SU-DHL-6 (cell line): Measurements from ENCODE around the gene GPR4.

Source experiments
- H2AFZ ChIP-seq: fragments of 200-600 bp; sonication (generic); 2 replicates; pipeline ENCODE4 v1.6.1; 2014; ENCODE audit warnings: low read depth, mild to moderate bottlenecking, moderate library complexity, mixed read lengths, antibody characterized with exemption, low read length; ENCODE audit not compliant: severe bottlenecking
- H3F3A ChIP-seq: fragments of 200-600 bp; shearing (Covaris generic); 2 replicates; pipeline ENCODE4 v1.6.0; 2016; ENCODE audit warnings: antibody characterized with exemption, mild to moderate bottlenecking; ENCODE audit not compliant: insufficient read depth
- H3K27ac ChIP-seq: fragments of 200-600 bp; sonication (generic); 2 replicates; pipeline ENCODE4 v1.5.1; 2016; ENCODE audit warnings: low read depth, mild to moderate bottlenecking, low read length, moderate library complexity, mixed read lengths
- H3K27me3 ChIP-seq: fragments of 200-600 bp; sonication (generic), shearing (Covaris generic); 2 replicates; pipeline ENCODE4 v1.6.0; 2014; ENCODE audit warnings: mild to moderate bottlenecking, low read length
- H3K36me3 ChIP-seq: fragments of 200-600 bp; sonication (generic); 2 replicates; pipeline ENCODE4 v1.6.1; 2014; ENCODE audit warnings: mild to moderate bottlenecking, low read length, mixed read lengths
- H3K4me2 ChIP-seq: fragments of 300-600, 200-600 bp; shearing (Covaris generic), sonication (generic); 2 replicates; pipeline ENCODE4 v1.6.0; 2014; ENCODE audit warnings: low read length, low read depth, mild to moderate bottlenecking; ENCODE audit not compliant: poor library complexity, severe bottlenecking
- H3K4me3 ChIP-seq: fragments of 200-600 bp; sonication (generic); 2 replicates; pipeline ENCODE4 v1.5.1; 2014; ENCODE audit warnings: antibody characterized with exemption, low read length, mild to moderate bottlenecking, mixed read lengths; ENCODE audit not compliant: insufficient read depth, poor library complexity, severe bottlenecking
- H3K79me2 ChIP-seq: fragments of 200-600 bp; sonication (generic); 2 replicates; pipeline ENCODE4 v1.6.1; 2014; ENCODE audit warnings: mild to moderate bottlenecking, low read length, moderate library complexity; ENCODE audit not compliant: insufficient read depth
- H3K9ac ChIP-seq: fragments of 200-600 bp; sonication (generic); 2 replicates; pipeline ENCODE4 v1.7.0; 2014; ENCODE audit warnings: mild to moderate bottlenecking, low read length
- H3K9me2 ChIP-seq: fragments of 200-600 bp; sonication (generic); replicated peaks from 2 replicates; pipeline ENCODE4 v1.6.1; 2014; ENCODE audit warnings: low read length; ENCODE audit not compliant: insufficient read depth
- H3K9me3 ChIP-seq: fragments of 200-600 bp; sonication (generic); 2 replicates; pipeline ENCODE4 v1.6.1; 2014; ENCODE audit warnings: low read length, mixed read lengths; ENCODE audit not compliant: insufficient read depth
- H4K20me1 ChIP-seq: fragments of 200-600 bp; sonication (generic); 2 replicates; pipeline ENCODE4 v1.6.1; 2014; ENCODE audit warnings: low read depth, mild to moderate bottlenecking, antibody characterized with exemption, low read length, moderate library complexity, mixed read lengths
- EZH2phosphoT487 ChIP-seq: fragments of 200-600 bp; sonication (generic), shearing (Covaris generic); conservative IDR thresholded peaks from 2 replicates; pipeline ENCODE4 v1.6.1; 2018; ENCODE audit warnings: mild to moderate bottlenecking, antibody characterized with exemption, low read length, moderate library complexity, mixed read lengths
- TF ChIP-seq, protein P1 (sequence below): fragments of 200-600 bp; sonication (generic); IDR thresholded peaks from one replicate; pipeline ENCODE4 v1.5.1; 2017; ENCODE audit warnings: antibody characterized with exemption, mild to moderate bottlenecking, low read length, moderate library complexity; ENCODE audit not compliant: insufficient read depth, poor library complexity, severe bottlenecking

Gene GPR4

DNA sequence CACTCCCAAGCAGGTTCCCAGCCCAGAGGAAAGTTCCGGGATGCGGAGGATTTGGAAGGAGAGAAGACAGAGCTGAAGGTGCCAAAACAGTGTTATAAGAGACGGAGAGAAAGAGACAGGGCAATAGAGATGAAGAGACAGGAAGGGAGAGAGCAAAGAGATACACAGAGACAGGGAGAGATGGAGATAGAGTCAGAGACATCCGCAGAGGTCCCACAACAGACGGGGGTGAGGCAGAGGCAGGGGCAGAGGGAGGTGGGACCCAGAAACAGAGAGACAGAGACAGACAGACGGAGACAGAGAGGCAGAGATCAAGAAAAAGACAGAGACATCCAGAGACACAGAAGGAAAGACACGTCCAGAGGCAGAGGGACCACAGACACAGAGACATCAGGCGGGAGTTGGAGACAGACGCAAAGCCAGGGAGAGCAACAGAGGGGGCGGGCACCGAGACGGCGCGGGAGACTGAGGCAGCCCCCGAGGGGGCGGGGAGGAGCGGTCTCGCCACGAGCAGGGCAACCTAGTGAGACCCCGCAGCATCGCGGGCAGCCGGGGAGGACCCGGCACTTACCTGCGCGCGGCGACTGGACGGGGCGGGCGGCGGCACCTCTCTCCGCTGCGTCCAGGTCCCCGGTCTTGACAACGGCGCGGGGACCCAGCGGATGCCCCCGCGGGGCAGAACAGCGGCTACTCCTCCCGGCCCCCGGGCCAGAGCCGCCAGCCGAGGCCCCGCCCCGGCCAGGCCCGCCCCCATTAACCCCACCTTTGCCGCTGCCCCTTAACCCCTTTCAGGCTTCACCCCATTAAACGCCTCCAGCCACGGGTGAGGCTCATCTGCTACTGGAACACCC is at the start of gene GPR4:
TSS of gene GPR4 (minus strand) at position 689 of the 851 bp plus-strand sequence. CDS start 10,346 bp downstream, outside the sequence.
- no peak within 1 kb of the TSS for H3K4me3 ChIP-seq
- H3K27me3 ChIP-seq = no peaks in the 10 kb centered on the region

DNA sequence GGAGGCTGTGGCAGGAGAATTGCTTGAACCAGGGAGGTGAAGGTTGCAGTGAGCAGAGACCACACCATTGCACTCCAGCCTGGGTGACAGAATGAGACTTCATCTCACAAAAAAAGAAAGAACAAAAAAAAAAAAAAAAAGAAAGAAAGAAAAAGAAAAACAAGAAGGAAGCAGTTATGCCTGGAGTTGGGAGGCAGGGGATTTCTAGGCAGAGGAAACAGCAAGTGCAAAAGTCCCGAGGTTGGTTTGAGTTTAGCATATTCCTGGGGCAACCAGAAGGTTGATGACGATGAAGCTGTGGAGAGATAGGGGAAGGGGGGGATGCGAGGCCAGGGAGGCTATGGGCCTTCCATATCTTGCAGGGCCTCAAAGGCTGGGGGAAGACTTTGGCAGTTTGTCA is 48.7 kb upstream of the GPR4 start:
- Histone ChIP-seq H3K9me2 (no peaks in the 10 kb centered on the region), H4K20me1 (no peaks in the 10 kb centered on the region), H2AFZ (no peak overlapping the region), H3K9me3 (no peaks in the 10 kb centered on the region), H3K27ac (no peak overlapping the region), H3K27me3 (no peaks in the 10 kb centered on the region), H3K4me3 (no peak overlapping the region), H3K9ac (no peak overlapping the region), H3F3A (no peaks in the 10 kb centered on the region), H3K79me2 (no peaks in the 10 kb centered on the region), H3K4me2 (no peak overlapping the region), H3K36me3 (no peaks in the 10 kb centered on the region)
- no peak for TF ChIP-seq EZH2phosphoT487
- TF ChIP-seq, protein P1, sequence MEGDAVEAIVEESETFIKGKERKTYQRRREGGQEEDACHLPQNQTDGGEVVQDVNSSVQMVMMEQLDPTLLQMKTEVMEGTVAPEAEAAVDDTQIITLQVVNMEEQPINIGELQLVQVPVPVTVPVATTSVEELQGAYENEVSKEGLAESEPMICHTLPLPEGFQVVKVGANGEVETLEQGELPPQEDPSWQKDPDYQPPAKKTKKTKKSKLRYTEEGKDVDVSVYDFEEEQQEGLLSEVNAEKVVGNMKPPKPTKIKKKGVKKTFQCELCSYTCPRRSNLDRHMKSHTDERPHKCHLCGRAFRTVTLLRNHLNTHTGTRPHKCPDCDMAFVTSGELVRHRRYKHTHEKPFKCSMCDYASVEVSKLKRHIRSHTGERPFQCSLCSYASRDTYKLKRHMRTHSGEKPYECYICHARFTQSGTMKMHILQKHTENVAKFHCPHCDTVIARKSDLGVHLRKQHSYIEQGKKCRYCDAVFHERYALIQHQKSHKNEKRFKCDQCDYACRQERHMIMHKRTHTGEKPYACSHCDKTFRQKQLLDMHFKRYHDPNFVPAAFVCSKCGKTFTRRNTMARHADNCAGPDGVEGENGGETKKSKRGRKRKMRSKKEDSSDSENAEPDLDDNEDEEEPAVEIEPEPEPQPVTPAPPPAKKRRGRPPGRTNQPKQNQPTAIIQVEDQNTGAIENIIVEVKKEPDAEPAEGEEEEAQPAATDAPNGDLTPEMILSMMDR = no peak

More for the DNA sequence above, at the start of gene GPR4:
- H3K9me3 ChIP-seq = no peaks in the 10 kb centered on the region
- no peak for TF ChIP-seq EZH2phosphoT487
- TF ChIP-seq, protein P1 = no peak
- H4K20me1 ChIP-seq = no peaks in the 10 kb centered on the region
- H3K27ac ChIP-seq = no peak within 1 kb of the TSS
- H3K9me2 ChIP-seq = no peaks in the 10 kb centered on the region
- H3K9ac ChIP-seq = no peak within 1 kb of the TSS
- no peaks in the 10 kb centered on the region for H3F3A ChIP-seq
- no peak within 1 kb of the TSS for H2AFZ ChIP-seq
- H3K4me2 ChIP-seq = no peak within 1 kb of the TSS
- H3K36me3 ChIP-seq = no peaks in the 10 kb centered on the region
- H3K79me2 ChIP-seq = no peaks in the 10 kb centered on the region

DNA sequence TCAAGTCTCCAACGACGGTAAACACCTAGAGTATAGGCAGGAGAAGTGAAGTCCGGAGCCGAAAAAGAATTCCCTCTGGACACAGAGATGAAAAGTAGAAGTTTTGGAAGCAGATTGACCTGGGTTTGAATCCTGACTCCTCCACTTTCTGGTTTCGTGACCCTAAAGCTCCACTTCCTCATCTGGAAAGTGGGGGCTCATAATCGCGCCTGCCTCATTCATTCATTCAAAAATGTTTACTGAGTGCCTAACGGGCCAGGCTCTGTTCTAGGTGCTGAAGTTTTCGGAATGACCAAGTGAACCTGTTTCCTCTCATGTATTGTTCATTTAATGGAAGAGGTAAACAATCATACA is 44.3 kb upstream of the GPR4 start:
- H3K4me2 ChIP-seq = peak overlapping the region; percentile 65
- H3K27me3 ChIP-seq = no peaks in the 10 kb centered on the region
- H3K9ac ChIP-seq = peak overlapping the region; percentile 35
- H4K20me1 ChIP-seq = no peaks in the 10 kb centered on the region
- no peak for TF ChIP-seq EZH2phosphoT487
- TF ChIP-seq, protein P1 = no peak
- peaks cover 22% of the 10 kb centered on the region for H3F3A ChIP-seq
- peak overlapping the region; percentile 58 for H3K4me3 ChIP-seq
- H3K9me3 ChIP-seq = no peaks in the 10 kb centered on the region
- H3K27ac ChIP-seq = no peak overlapping the region
- H2AFZ ChIP-seq = peak overlapping the region; percentile 84
- H3K9me2 ChIP-seq = no peaks in the 10 kb centered on the region
- H3K36me3 ChIP-seq = no peaks in the 10 kb centered on the region
- H3K79me2 ChIP-seq = no peaks in the 10 kb centered on the region
